ENCODE measurements around the gene RASGEF1C.

- TF ChIP-seq TAF1 (IDR thresholded peaks at IDR 0.05; ENCODE audit: borderline replicate concordance, insufficient read depth, low read length): no peak
- no peak for TF ChIP-seq POLR2AphosphoS5 (IDR thresholded peaks at IDR 0.05; ENCODE audit: low read depth, low read length)
Observed at GRCh38 chr5:180234271-180234670, 25.3 kb upstream of the RASGEF1C start.

Measured in PFSK-1 (cell line).